K562 (cell line): Measurements from ENCODE around the gene ADCY5. TPM values are rescaled to one million over a fixed set of nuclear protein-coding genes. Genes with fewer than 3 reads are reported as not detected.

Experiments used
- JUNB ChIP-seq: fragments of 450-650 bp; formaldehyde crosslinking; conservative IDR thresholded peaks from 2 replicates; pipeline ENCODE4 v1.4.0; 2020; ENCODE audit warnings: mild to moderate bottlenecking
- RBM17 ChIP-seq: fragments of 200-400 bp; formaldehyde crosslinking; IDR thresholded peaks from 2 replicates; pipeline ENCODE4 v1.6.1; 2017; ENCODE audit warnings: low read depth, mild to moderate bottlenecking, low read length, borderline replicate concordance
- SETDB1 ChIP-seq: IDR thresholded peaks from one replicate; pipeline ENCODE4 v1.6.1; 2012; ENCODE audit warnings: low read length, control low read depth, inconsistent platforms
- STAG1 ChIP-seq: sonication (generic); formaldehyde crosslinking; IDR thresholded peaks from 2 replicates; pipeline ENCODE4 v1.5.0; 2020; ENCODE audit warnings: missing genetic modification reagents, borderline replicate concordance
- TSHZ1 ChIP-seq: fragments of 250-450 bp; sonication (Bioruptor Pico); IDR thresholded peaks from 2 replicates; pipeline ENCODE4 v1.4.0; 2020; ENCODE audit warnings: mild to moderate bottlenecking, moderate library complexity
- ZNF511 ChIP-seq: sonication (generic); formaldehyde crosslinking; IDR thresholded peaks from 2 replicates; pipeline ENCODE4 v1.8.0; 2022; ENCODE audit warnings: mild to moderate bottlenecking, missing genetic modification reagents
- ZNF76 ChIP-seq: fragments of 250-450 bp; sonication (Bioruptor Pico); IDR thresholded peaks from 2 replicates; pipeline ENCODE4 v1.4.0; 2020; ENCODE audit warnings: mild to moderate bottlenecking, moderate library complexity, borderline replicate concordance
- polyA plus RNA-seq, 8 experiments: library from polyadenylated mRNA; depleted of rRNA in 4 of 8; stranded (reverse) in 5 of 8; unstranded in 3 of 8; fragments of >200 nt; fragmentation: Nextera tagmentation in 2 of 8; fragmentation: Illumina TruSeq in 1 of 8; extraction: Ambion mirVana in 2 of 8; extraction: Trizol in 1 of 8; gene quantifications; 2 replicates each; pipeline versions ENCODE4 v1.2.1 to v1.2.3, GENCODE V29; 2011 to 2014; ENCODE audit warnings: inconsistent platforms in 1 of 8, missing spikeins in 1 of 8
- total RNA-seq, 7 experiments: library from RNA; depleted of rRNA in 6 of 7; stranded (reverse); fragments of >200 nt in 6 of 7; fragmentation: Illumina TruSeq in 2 of 7; extraction: Trizol in 2 of 7; gene quantifications; 2 replicates each; pipeline versions ENCODE4 v1.2.1 to v1.2.3, GENCODE V29; 2011 to 2021; ENCODE audit warnings: low replicate concordance in 1 of 7
- TF ChIP-seq, protein P1 (sequence below), 2 experiments: fragments of 450-650 bp; formaldehyde crosslinking in 1 of 2; IDR thresholded peaks; 2 replicates each; pipeline versions ENCODE4 v1.4.0 to v1.6.1; 2014 to 2020; ENCODE audit warnings: mild to moderate bottlenecking in 2 of 2, borderline replicate concordance in 1 of 2, low read depth in 1 of 2

Gene ADCY5
- total and polyA plus RNA-seq, 9 of the 15 experiments (the other 6 are each of a cell fraction or from before 2014, with no cell fraction given), result under 0.01 TPM; not detected in 8

GRCh38 chr3:123489400-123490004 is 40.6 kb upstream of the ADCY5 start (continued):
- TF ChIP-seq, protein P1, sequence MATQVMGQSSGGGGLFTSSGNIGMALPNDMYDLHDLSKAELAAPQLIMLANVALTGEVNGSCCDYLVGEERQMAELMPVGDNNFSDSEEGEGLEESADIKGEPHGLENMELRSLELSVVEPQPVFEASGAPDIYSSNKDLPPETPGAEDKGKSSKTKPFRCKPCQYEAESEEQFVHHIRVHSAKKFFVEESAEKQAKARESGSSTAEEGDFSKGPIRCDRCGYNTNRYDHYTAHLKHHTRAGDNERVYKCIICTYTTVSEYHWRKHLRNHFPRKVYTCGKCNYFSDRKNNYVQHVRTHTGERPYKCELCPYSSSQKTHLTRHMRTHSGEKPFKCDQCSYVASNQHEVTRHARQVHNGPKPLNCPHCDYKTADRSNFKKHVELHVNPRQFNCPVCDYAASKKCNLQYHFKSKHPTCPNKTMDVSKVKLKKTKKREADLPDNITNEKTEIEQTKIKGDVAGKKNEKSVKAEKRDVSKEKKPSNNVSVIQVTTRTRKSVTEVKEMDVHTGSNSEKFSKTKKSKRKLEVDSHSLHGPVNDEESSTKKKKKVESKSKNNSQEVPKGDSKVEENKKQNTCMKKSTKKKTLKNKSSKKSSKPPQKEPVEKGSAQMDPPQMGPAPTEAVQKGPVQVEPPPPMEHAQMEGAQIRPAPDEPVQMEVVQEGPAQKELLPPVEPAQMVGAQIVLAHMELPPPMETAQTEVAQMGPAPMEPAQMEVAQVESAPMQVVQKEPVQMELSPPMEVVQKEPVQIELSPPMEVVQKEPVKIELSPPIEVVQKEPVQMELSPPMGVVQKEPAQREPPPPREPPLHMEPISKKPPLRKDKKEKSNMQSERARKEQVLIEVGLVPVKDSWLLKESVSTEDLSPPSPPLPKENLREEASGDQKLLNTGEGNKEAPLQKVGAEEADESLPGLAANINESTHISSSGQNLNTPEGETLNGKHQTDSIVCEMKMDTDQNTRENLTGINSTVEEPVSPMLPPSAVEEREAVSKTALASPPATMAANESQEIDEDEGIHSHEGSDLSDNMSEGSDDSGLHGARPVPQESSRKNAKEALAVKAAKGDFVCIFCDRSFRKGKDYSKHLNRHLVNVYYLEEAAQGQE (IDR thresholded peaks at IDR 0.05; ENCODE audit: borderline replicate concordance), result peak; percentile 63; the same call in 1 of the 2 replicates
- TF ChIP-seq, protein P1 (CRISPR knock-in tag; IDR thresholded peaks at IDR 0.05; ENCODE audit: low read depth), result no peak
- TF ChIP-seq SETDB1 (no peak), TSHZ1 (CRISPR knock-in tag) (no peak), RBM17 (no peak), JUNB (CRISPR knock-in tag) (no peak), STAG1 (CRISPR knock-in tag) (peak; percentile 56; the same call in 1 of the 2 replicates), ZNF76 (CRISPR knock-in tag) (no peak), ZNF511 (CRISPR knock-in tag) (no peak)
